CD4-positive, alpha-beta T cell (primary cell): ENCODE results near the gene TSPAN32. TPM values are rescaled to one million over a fixed set of nuclear protein-coding genes. Genes with fewer than 3 reads are reported as not detected.

ENCODE experiments used
- ATAC-seq: fragments of 200-7000 bp; cut with Tn5 transposase; one replicate; pipeline ENCODE4 v1.10.0; 2022; ENCODE audit warnings: mild to moderate bottlenecking; ENCODE audit not compliant: poor library complexity
- CTCF ChIA-PET: fragments of 350-600 bp; sonication (Branson Sonifier 250); formaldehyde crosslinking; loops from one replicate; lab custom pipeline; 2021; ENCODE audit warnings: antibody characterized with exemption, inconsistent platforms; lab: Charles Lee
- POLR2A ChIA-PET: fragments of 350-600 bp; sonication (Branson Sonifier 250); formaldehyde crosslinking; loops from one replicate; lab custom pipeline; 2021; ENCODE audit warnings: antibody characterized with exemption, inconsistent platforms; lab: Charles Lee
- DNase-seq, 14 experiments: peaks; one replicate each; pipeline ENCODE4 v3.0.0-alpha.2; 2013 to 2020; ENCODE audit warnings: mixed read lengths in 2 of 14
- H3K27ac ChIP-seq, 2 donors: one replicate each; pipeline versions ENCODE4 v1.5.1 to v1.7.0; 2013; ENCODE audit warnings: low read length in 2 of 2, low read depth in 1 of 2, mild to moderate bottlenecking in 1 of 2
- H3K27me3 ChIP-seq, 2 experiments: 1 replicate in 1 of 2; 2 replicates in 1 of 2; pipeline versions ENCODE4 v1.6.1 to v1.7.0; 2013; ENCODE audit warnings: low read length in 2 of 2, control low read depth in 1 of 2, mild to moderate bottlenecking in 1 of 2, moderate library complexity in 1 of 2; ENCODE audit not compliant: insufficient read depth in 2 of 2, control insufficient read depth in 1 of 2
- H3K36me3 ChIP-seq: one replicate; pipeline ENCODE4 v1.6.1; 2013; ENCODE audit warnings: low read length, control low read depth; ENCODE audit not compliant: insufficient read depth
- H3K4me1 ChIP-seq: one replicate; pipeline ENCODE4 v1.6.1; 2013; ENCODE audit warnings: low read length, control low read depth; ENCODE audit not compliant: insufficient read depth
- H3K4me3 ChIP-seq: one replicate; pipeline ENCODE4 v1.5.1; 2013; ENCODE audit warnings: mild to moderate bottlenecking, low read length, moderate library complexity
- H3K9me3 ChIP-seq, 2 experiments: 1 replicate in 1 of 2; 2 replicates in 1 of 2; pipeline versions ENCODE4 v1.6.1 to v1.7.0; 2013; ENCODE audit warnings: low read length in 2 of 2, mild to moderate bottlenecking in 2 of 2, control low read depth in 1 of 2, moderate library complexity in 1 of 2; ENCODE audit not compliant: control insufficient read depth in 1 of 2, insufficient read depth in 1 of 2
- H3K27ac Mint-ChIP-seq: one replicate; pipeline ENCODE4 v1.8.0; 2020; ENCODE audit warnings: mixed read lengths
- H3K27me3 Mint-ChIP-seq: one replicate; pipeline ENCODE4 v1.8.0; 2021; ENCODE audit warnings: mixed read lengths
- H3K36me3 Mint-ChIP-seq: one replicate; pipeline ENCODE4 v1.8.0; 2021; ENCODE audit warnings: low read depth, mixed read lengths
- H3K4me1 Mint-ChIP-seq: one replicate; pipeline ENCODE4 v1.8.0; 2021; ENCODE audit warnings: low read depth, mixed read lengths
- H3K4me3 Mint-ChIP-seq: one replicate; pipeline ENCODE4 v1.8.0; 2020; ENCODE audit warnings: mild to moderate bottlenecking, mixed read lengths
- H3K9me3 Mint-ChIP-seq: one replicate; pipeline ENCODE4 v1.8.0; 2020; ENCODE audit warnings: mixed read lengths
- CTCF ChIP-seq: fragments of 200-600 bp; IDR thresholded peaks from one replicate; pipeline ENCODE4 v1.8.0; 2022; ENCODE audit warnings: antibody characterized with exemption, mild to moderate bottlenecking
- intact Hi-C, 2 experiments: fragments of 100-400 bp; cut with DNase I in 1 of 2; cut with micrococcal nuclease in 1 of 2; formaldehyde crosslinking; loops; one replicate each; pipeline versions ENCODE4 v1.15.1 to v1.9.0; 2023 to 2025; cut with DNase I, micrococcal nuclease
- total RNA-seq, 174 experiments: library from RNA in 2 of 174; stranded (reverse) in 2 of 174; gene quantifications; one replicate each; pipeline ENCODE4 v1.2.3 and lab custom pipeline; 2021 to 2026

The TSPAN32 gene
- total RNA-seq, 2 experiments from 2014 or later = 81.8 TPM

- DNase-seq (no peak), ATAC-seq (no peak)
- H3K4me3 ChIP-seq = no peak overlapping the region
- H3K27me3 ChIP-seq = no peaks in the 10 kb centered on the region
- TF ChIP-seq CTCF = no peak
- H3K27ac ChIP-seq = no peak overlapping the region
- Mint-ChIP-seq H3K36me3 (no peaks in the 10 kb centered on the region), H3K4me3 (no peak overlapping the region), H3K9me3 (no peaks in the 10 kb centered on the region), H3K27me3 (no peaks in the 10 kb centered on the region), H3K4me1 (no peaks in the 10 kb centered on the region), H3K27ac (no peak overlapping the region)
- POLR2A ChIA-PET = no interaction called here
- intact Hi-C loops = loop anchor here in 1 of 2 experiments (10.0 kb wide), 1 partner anchor 975 kb away; the partner anchor contains the start of gene MRGPRE
- CTCF ChIA-PET = no interaction called here
- H3K36me3 ChIP-seq = no peaks in the 10 kb centered on the region
- H3K4me1 ChIP-seq = no peaks in the 10 kb centered on the region
- H3K9me3 ChIP-seq = no peaks in the 10 kb centered on the region
Measured at GRCh38 chr11:2259897-2260451, 41.8 kb upstream of the TSPAN32 start.

- Histone ChIP-seq H3K36me3 (no peaks in the 10 kb centered on the region), H3K9me3 (no peaks in the 10 kb centered on the region), H3K4me3 (no peak overlapping the region), H3K27me3 (no peaks in the 10 kb centered on the region), H3K27ac (no peak overlapping the region), H3K4me1 (peaks cover 6% of the 10 kb centered on the region)
- ATAC-seq (no peak), DNase-seq (peak in 1 of 14 experiments; percentile 9)
- Mint-ChIP-seq H3K27ac (no peak overlapping the region), H3K9me3 (no peaks in the 10 kb centered on the region), H3K4me1 (peaks cover 6% of the 10 kb centered on the region), H3K27me3 (peaks cover 6% of the 10 kb centered on the region), H3K36me3 (no peaks in the 10 kb centered on the region), H3K4me3 (no peak overlapping the region)
- ChIA-PET POLR2A (no interaction called here), CTCF (no interaction called here)
- intact Hi-C loops = no loop called here
- TF ChIP-seq CTCF = no peak
Measured at GRCh38 chr11:2260491-2261364, 41.1 kb upstream of the TSPAN32 start.

GRCh38 chr11:2261436-2262230 lies 40.2 kb upstream of the TSPAN32 start:
- ChIA-PET CTCF (no interaction called here), POLR2A (no interaction called here)
- H3K4me1 Mint-ChIP-seq = peaks cover 15% of the 10 kb centered on the region
- H3K9me3 Mint-ChIP-seq = no peaks in the 10 kb centered on the region
- TF ChIP-seq CTCF = no peak
- no peaks in the 10 kb centered on the region for H3K27me3 ChIP-seq
- peaks cover 16% of the 10 kb centered on the region for H3K4me1 ChIP-seq
- no peak for ATAC-seq
- H3K27ac Mint-ChIP-seq = no peak overlapping the region
- H3K4me3 ChIP-seq = no peak overlapping the region
- H3K36me3 Mint-ChIP-seq = no peaks in the 10 kb centered on the region
- intact Hi-C loops = no loop called here
- DNase-seq = peak in 1 of 14 experiments; percentile 5
- H3K9me3 ChIP-seq = no peaks in the 10 kb centered on the region
- H3K4me3 Mint-ChIP-seq = no peak overlapping the region
- no peak overlapping the region for H3K27ac ChIP-seq
- H3K36me3 ChIP-seq = no peaks in the 10 kb centered on the region
- peaks cover 13% of the 10 kb centered on the region for H3K27me3 Mint-ChIP-seq
